MM.1S (cell line): ENCODE data around the gene RADIL.

ENCODE experiments used
- DNase-seq: peaks from one replicate; pipeline ENCODE4 v3.0.0-alpha.2; 2015
- H2AFZ ChIP-seq: fragments of 300-600 bp; sonication (generic); 2 replicates; pipeline ENCODE4 v1.6.0; 2016; ENCODE audit warnings: antibody characterized with exemption, low read length
- H3F3A ChIP-seq: fragments of 300-600 bp; sonication (generic); 2 replicates; pipeline ENCODE4 v1.6.1; 2016; ENCODE audit warnings: mild to moderate bottlenecking, antibody characterized with exemption, low read length, moderate library complexity, mixed read lengths; ENCODE audit not compliant: insufficient read depth
- H3K27ac ChIP-seq: fragments of 300-600 bp; sonication (generic); 2 replicates; pipeline ENCODE4 v1.5.1; 2016; ENCODE audit warnings: mild to moderate bottlenecking, low read length
- H3K27me3 ChIP-seq: fragments of 300-600 bp; sonication (generic); replicated peaks from 2 replicates; pipeline ENCODE4 v1.6.0; 2016; ENCODE audit warnings: low read length; ENCODE audit not compliant: insufficient read depth
- H3K36me3 ChIP-seq: fragments of 300-600 bp; sonication (generic); replicated peaks from 2 replicates; pipeline ENCODE4 v1.6.1; 2016; ENCODE audit warnings: mild to moderate bottlenecking, low read length, mixed read lengths; ENCODE audit not compliant: insufficient read depth
- H3K4me1 ChIP-seq: fragments of 300-600 bp; sonication (generic); 2 replicates; pipeline ENCODE4 v1.6.1; 2016; ENCODE audit warnings: low read length, mixed read lengths
- H3K4me2 ChIP-seq: fragments of 300-600 bp; sonication (generic); 2 replicates; pipeline ENCODE4 v1.6.0; 2016; ENCODE audit warnings: low read depth, low read length
- H3K4me3 ChIP-seq: fragments of 300-600 bp; sonication (generic); 2 replicates; pipeline ENCODE4 v1.5.1; 2016; ENCODE audit warnings: low read length, mixed read lengths
- H3K79me2 ChIP-seq: fragments of 300-600 bp; sonication (generic); 2 replicates; pipeline ENCODE4 v1.6.1; 2016; ENCODE audit warnings: mixed run types, low read length, mixed read lengths
- H3K9ac ChIP-seq: fragments of 300-600 bp; sonication (generic); 2 replicates; pipeline ENCODE4 v1.6.1; 2016; ENCODE audit warnings: low read length, mixed read lengths
- H3K9me2 ChIP-seq: fragments of 300-600 bp; sonication (generic); replicated peaks from 2 replicates; pipeline ENCODE4 v1.6.1; 2016; ENCODE audit warnings: mild to moderate bottlenecking, low read length, mixed read lengths; ENCODE audit not compliant: insufficient read depth
- H3K9me3 ChIP-seq: fragments of 300-600 bp; sonication (generic); replicated peaks from 2 replicates; pipeline ENCODE4 v1.6.1; 2016; ENCODE audit warnings: mild to moderate bottlenecking, low read length, mixed read lengths; ENCODE audit not compliant: insufficient read depth
- H4K20me1 ChIP-seq: fragments of 300-600 bp; sonication (generic); 2 replicates; pipeline ENCODE4 v1.6.1; 2016; ENCODE audit warnings: mild to moderate bottlenecking, low read length, moderate library complexity, mixed read lengths; ENCODE audit not compliant: insufficient read depth
- EZH2 ChIP-seq: fragments of 300-600 bp; sonication (generic); optimal IDR thresholded peaks from 2 replicates; pipeline ENCODE3; 2017; ENCODE audit warnings: low read depth, mild to moderate bottlenecking, antibody characterized with exemption, low read length, mixed read lengths
- EZH2phosphoT487 ChIP-seq: fragments of 300-600 bp; sonication (generic); IDR thresholded peaks from 2 replicates; pipeline ENCODE4 v1.6.1; 2018; ENCODE audit warnings: antibody characterized with exemption, low read length
- TF ChIP-seq, protein P1 (sequence below): fragments of 300-600 bp; sonication (generic); IDR thresholded peaks from 2 replicates; pipeline ENCODE4 v1.5.1; 2016; ENCODE audit warnings: antibody characterized with exemption, low read length, mixed read lengths

The RADIL gene

DNA sequence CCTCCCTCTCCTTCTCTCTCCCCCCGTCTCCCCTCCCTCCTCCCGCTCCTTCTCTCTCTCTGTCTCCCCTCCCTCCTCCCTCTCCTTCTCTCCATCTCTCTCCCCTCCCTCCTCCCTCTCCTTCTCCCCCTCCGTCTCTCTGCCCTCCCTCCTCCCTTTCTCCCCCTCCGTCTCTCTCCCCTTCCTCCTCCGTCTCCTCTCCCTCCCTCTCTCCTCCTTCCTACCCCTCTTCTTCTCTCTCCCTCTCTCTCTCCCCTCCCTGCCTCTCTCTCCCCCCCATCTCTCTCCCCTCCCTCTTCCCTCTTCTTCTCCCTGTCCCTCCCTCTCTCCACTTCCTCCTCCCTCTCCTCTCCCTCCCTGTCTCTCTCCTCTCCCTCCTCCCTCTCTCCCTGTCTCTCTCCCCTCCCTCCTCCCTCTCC is 75.9 kb downstream of the RADIL start:
- H3K9me3 ChIP-seq = no peaks in the 10 kb centered on the region
- no peak overlapping the region for H2AFZ ChIP-seq
- no peaks in the 10 kb centered on the region for H3K9me2 ChIP-seq
- H3K4me1 ChIP-seq = no peaks in the 10 kb centered on the region
- TF ChIP-seq, protein P1, sequence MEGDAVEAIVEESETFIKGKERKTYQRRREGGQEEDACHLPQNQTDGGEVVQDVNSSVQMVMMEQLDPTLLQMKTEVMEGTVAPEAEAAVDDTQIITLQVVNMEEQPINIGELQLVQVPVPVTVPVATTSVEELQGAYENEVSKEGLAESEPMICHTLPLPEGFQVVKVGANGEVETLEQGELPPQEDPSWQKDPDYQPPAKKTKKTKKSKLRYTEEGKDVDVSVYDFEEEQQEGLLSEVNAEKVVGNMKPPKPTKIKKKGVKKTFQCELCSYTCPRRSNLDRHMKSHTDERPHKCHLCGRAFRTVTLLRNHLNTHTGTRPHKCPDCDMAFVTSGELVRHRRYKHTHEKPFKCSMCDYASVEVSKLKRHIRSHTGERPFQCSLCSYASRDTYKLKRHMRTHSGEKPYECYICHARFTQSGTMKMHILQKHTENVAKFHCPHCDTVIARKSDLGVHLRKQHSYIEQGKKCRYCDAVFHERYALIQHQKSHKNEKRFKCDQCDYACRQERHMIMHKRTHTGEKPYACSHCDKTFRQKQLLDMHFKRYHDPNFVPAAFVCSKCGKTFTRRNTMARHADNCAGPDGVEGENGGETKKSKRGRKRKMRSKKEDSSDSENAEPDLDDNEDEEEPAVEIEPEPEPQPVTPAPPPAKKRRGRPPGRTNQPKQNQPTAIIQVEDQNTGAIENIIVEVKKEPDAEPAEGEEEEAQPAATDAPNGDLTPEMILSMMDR = no peak
- TF ChIP-seq EZH2phosphoT487 = no peak
- no peak for TF ChIP-seq EZH2
- no peak overlapping the region for H3K4me3 ChIP-seq
- H3F3A ChIP-seq = no peaks in the 10 kb centered on the region
- H3K9ac ChIP-seq = no peak overlapping the region
- no peak overlapping the region for H3K4me2 ChIP-seq
- no peaks in the 10 kb centered on the region for H4K20me1 ChIP-seq
- no peak for DNase-seq
- H3K79me2 ChIP-seq = no peaks in the 10 kb centered on the region
- H3K36me3 ChIP-seq = no peaks in the 10 kb centered on the region
- H3K27me3 ChIP-seq = peaks cover 68% of the 10 kb centered on the region
- H3K27ac ChIP-seq = no peak overlapping the region

DNA sequence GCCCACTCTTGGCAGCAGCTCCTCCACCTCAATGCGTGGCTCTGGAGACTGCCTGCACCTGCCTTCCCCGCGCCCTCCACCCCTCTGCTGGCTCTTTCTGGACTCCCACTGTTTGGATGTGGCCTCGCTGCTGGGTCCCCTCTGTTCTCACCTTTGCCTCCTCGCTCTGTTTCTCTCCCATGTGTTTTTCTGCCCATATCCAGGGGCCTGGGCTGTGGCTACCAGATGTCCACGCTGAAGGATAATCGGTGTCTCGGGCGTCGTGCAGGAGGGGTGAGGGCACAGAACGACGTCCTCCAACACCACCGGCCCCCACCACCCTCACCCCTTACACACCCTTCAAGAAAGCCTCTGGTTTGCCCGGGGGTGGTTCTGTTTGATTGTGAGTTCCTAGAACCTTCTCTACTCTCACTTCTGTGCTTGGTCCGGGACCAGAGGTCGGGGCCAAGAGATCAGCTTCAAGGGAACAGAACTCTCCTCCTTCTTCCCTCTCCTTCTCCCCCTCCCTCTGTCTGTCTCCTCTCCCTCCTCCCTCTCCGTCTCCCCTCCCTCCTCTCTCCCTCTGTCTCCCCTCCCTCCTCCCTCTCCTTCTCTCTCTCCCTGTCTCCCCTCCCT is 76.4 kb downstream of the RADIL start:
- Histone ChIP-seq H3K4me2 (no peak overlapping the region), H4K20me1 (no peaks in the 10 kb centered on the region), H3F3A (no peaks in the 10 kb centered on the region), H3K27me3 (peaks cover 66% of the 10 kb centered on the region), H3K9me2 (no peaks in the 10 kb centered on the region), H3K79me2 (no peaks in the 10 kb centered on the region), H3K9ac (no peak overlapping the region), H3K9me3 (no peaks in the 10 kb centered on the region), H3K4me3 (no peak overlapping the region), H2AFZ (no peak overlapping the region), H3K36me3 (no peaks in the 10 kb centered on the region), H3K4me1 (no peaks in the 10 kb centered on the region), H3K27ac (no peak overlapping the region)
- TF ChIP-seq EZH2phosphoT487 (no peak), EZH2 (no peak)
- TF ChIP-seq, protein P1 = no peak
- DNase-seq = no peak

DNA sequence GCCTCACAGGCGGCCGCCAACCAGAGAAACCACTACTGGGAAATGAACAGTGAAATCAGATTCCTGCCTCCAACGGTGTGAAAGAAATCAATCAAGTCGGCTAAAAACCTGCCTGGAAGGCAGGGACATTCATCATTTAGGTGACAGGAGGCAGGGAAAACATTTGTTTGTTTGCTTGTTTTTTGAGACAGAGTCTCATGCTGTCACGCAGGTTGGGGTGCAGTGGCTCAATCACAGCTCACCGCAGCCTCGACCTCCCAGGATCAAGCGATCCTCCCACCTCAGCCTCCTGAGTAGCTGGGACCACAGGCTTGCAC is 77.6 kb downstream of the RADIL start:
- Histone ChIP-seq H3K79me2 (no peaks in the 10 kb centered on the region), H3K9ac (no peak overlapping the region), H3K27me3 (peaks cover 58% of the 10 kb centered on the region), H3K9me2 (no peaks in the 10 kb centered on the region), H3K4me3 (no peak overlapping the region), H3K4me2 (no peak overlapping the region), H2AFZ (no peak overlapping the region), H3F3A (no peaks in the 10 kb centered on the region), H4K20me1 (no peaks in the 10 kb centered on the region), H3K9me3 (no peaks in the 10 kb centered on the region), H3K27ac (no peak overlapping the region), H3K36me3 (no peaks in the 10 kb centered on the region), H3K4me1 (no peaks in the 10 kb centered on the region)
- TF ChIP-seq EZH2 = no peak
- DNase-seq = no peak

DNA sequence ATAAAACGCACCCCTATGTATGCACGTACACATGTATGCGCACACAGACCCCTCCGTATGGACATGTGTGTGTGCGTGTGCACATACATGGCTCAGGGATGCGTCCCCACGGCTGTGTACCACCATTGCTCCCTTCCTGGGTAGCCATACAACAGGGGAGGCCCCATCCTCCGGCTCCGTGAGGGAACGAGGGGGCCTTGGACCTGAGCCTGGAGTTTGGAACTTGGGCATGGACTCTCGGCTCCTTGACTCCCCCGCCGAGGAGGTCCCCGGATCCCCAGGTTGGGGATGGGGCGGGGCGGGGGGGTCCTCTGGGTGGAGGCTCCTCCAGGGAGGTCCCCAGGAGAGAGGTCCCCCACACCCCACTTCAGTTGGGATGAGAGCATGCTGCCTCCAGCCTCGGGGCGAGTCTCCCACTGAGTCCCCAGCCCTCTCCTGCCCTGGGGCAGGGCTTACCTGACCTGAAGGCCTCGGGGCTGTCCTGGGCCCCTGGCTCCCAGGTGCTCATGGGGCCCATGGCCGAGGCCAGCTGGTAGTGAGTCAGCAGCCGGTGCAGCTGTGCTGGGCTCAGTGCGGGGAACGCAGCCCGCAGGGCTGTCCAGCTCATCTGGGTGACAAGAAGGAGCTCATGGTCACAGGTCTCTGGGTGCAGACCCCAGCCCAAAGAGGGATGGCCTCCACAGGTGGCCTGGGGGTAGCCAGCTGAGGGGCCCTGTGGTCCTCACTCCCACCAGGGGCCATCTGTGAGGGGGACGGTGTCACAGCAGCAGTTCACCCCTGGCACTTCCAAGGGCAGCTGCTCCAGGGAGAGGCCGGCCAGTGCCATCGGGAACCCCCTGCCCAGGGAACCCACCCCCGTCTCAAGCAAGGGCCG is 78.2 kb downstream of the RADIL start:
- Histone ChIP-seq H3K79me2 (no peaks in the 10 kb centered on the region), H3K9me2 (no peaks in the 10 kb centered on the region), H3F3A (no peaks in the 10 kb centered on the region), H3K27me3 (peaks cover 53% of the 10 kb centered on the region), H3K4me3 (no peak overlapping the region), H3K4me1 (no peaks in the 10 kb centered on the region), H3K9me3 (no peaks in the 10 kb centered on the region), H3K9ac (no peak overlapping the region), H3K4me2 (no peak overlapping the region), H3K36me3 (no peaks in the 10 kb centered on the region), H2AFZ (no peak overlapping the region), H3K27ac (no peak overlapping the region), H4K20me1 (no peaks in the 10 kb centered on the region)
- TF ChIP-seq EZH2phosphoT487 (no peak), EZH2 (no peak)
- TF ChIP-seq, protein P1 = no peak
- DNase-seq = no peak
